Endothelial cell of umbilical vein (primary cell): ENCODE data around the gene ILKAP.

Experiments
- CTCF ChIP-seq, 2 donors: IDR thresholded peaks; 1 replicate in 1 of 2; 2 replicates in 1 of 2; pipeline ENCODE4 v1.5.1; 2011; ENCODE audit warnings: low read length in 2 of 2, mild to moderate bottlenecking in 2 of 2, moderate library complexity in 2 of 2, control low read depth in 1 of 2, inconsistent platforms in 1 of 2, low read depth in 1 of 2; ENCODE audit not compliant: insufficient read depth in 1 of 2; ENCODE audit errors: extremely low read depth in 1 of 2
- JUN ChIP-seq: IDR thresholded peaks from 2 replicates; pipeline ENCODE4 v1.6.1; 2011; ENCODE audit warnings: borderline replicate concordance, low read depth; ENCODE audit not compliant: insufficient read length, insufficient read depth
- POLR2A ChIP-seq: IDR thresholded peaks from 2 replicates; pipeline ENCODE4 v1.6.1; 2012; ENCODE audit warnings: low read depth, mild to moderate bottlenecking, control low read depth, low read length
- POLR2AphosphoS5 ChIP-seq: IDR thresholded peaks from 2 replicates; pipeline ENCODE4 v1.6.1; 2012; ENCODE audit warnings: low read depth, mild to moderate bottlenecking, control low read depth, low read length, moderate library complexity; ENCODE audit not compliant: insufficient read depth

GRCh38 chr2:238143239-238143951 lies 60.1 kb downstream of the ILKAP start:
- TF ChIP-seq CTCF (IDR thresholded peaks at IDR 0.05; ENCODE audit: extremely low read depth in 1 of 2, insufficient read depth in 1 of 2, low read depth in 1 of 2, low read length in 2 of 2): no peak
- no peak for TF ChIP-seq POLR2A
- TF ChIP-seq POLR2AphosphoS5: no peak
- TF ChIP-seq JUN: no peak
